GM12878 (cell line): ENCODE results near the gene TEX36. TPM values are rescaled to one million over a fixed set of nuclear protein-coding genes. Genes with fewer than 3 reads are reported as not detected.

ENCODE experiments used
- ATAC-seq: fragments of 200-7000 bp; cut with Tn5 transposase; 3 replicates; pipeline ENCODE4 v1.9.1; 2020; ENCODE audit warnings: mild to moderate bottlenecking, moderate library complexity
- BruUV-seq: library from RNA; stranded (reverse); fragments of 400-500 nt; replicated peaks from 2 replicates; lab custom pipeline; 2021; lab: Mats Ljungman, UMichigan
- CTCF ChIA-PET: fragments of 300-600 bp; sonication (Branson Sonifier 250); formaldehyde crosslinking; extraction: SDS; loops from one replicate; lab custom pipeline; 2021; ENCODE audit warnings: inconsistent platforms; lab: Yijun Ruan, JAX
- POLR2A ChIA-PET: fragments of 350-600 bp; formaldehyde crosslinking; extraction: SDS; loops from one replicate; lab custom pipeline; 2021; ENCODE audit warnings: inconsistent platforms; lab: Charles Lee
- RAD21 ChIA-PET: fragments of 300-600 bp; sonication (Branson Sonifier 250); formaldehyde crosslinking; loops from one replicate; lab custom pipeline; 2023; ENCODE audit warnings: antibody characterized with exemption; ENCODE audit not compliant: unreplicated experiment; lab: Charles Lee
- SMC1A ChIA-PET: fragments of 300-600 bp; sonication (Branson Sonifier 250); formaldehyde crosslinking; loops from one replicate; lab custom pipeline; 2023; ENCODE audit not compliant: unreplicated experiment, uncharacterized antibody; lab: Charles Lee
- DNase-seq: peaks from one replicate; pipeline ENCODE4 v3.0.0-alpha.2; 2011; ENCODE audit warnings: low read depth, low spot score
- FAIRE-seq: peaks from 3 replicates; lab custom pipeline; 2011; peaks lifted over from hg19 to GRCh38; lab: Jason Lieb, UNC
- H2AFZ ChIP-seq: 2 replicates; pipeline ENCODE4 v1.6.0; 2011; ENCODE audit warnings: low read depth, low read length, control low read depth; ENCODE audit not compliant: control insufficient read depth
- H3K27ac ChIP-seq: 2 replicates; pipeline ENCODE4 v1.5.1; 2011; ENCODE audit warnings: control low read depth; ENCODE audit not compliant: control insufficient read depth, insufficient read depth
- H3K27me3 ChIP-seq, 2 experiments: replicated peaks in 1 of 2; 2 replicates each; pipeline versions ENCODE4 v1.6.0 to v1.6.1; 2011; ENCODE audit warnings: low read length in 1 of 2; ENCODE audit not compliant: control insufficient read depth in 2 of 2, insufficient read depth in 2 of 2
- H3K36me3 ChIP-seq, 2 experiments: 2 replicates each; pipeline ENCODE4 v1.5.1; 2011; ENCODE audit warnings: low read length in 1 of 2; ENCODE audit not compliant: control insufficient read depth in 2 of 2, insufficient read depth in 2 of 2
- H3K4me1 ChIP-seq: 2 replicates; pipeline ENCODE4 v1.6.1; 2011; ENCODE audit warnings: mild to moderate bottlenecking, low read length, moderate library complexity, mixed read lengths; ENCODE audit not compliant: control insufficient read depth, insufficient read depth
- H3K4me2 ChIP-seq: 2 replicates; pipeline ENCODE4 v1.6.0; 2011; ENCODE audit warnings: control low read depth; ENCODE audit not compliant: control insufficient read depth, insufficient read depth
- H3K4me3 ChIP-seq: fragments of 200-600 bp; sonication (generic); 2 replicates; pipeline ENCODE4 v1.5.1; 2016
- H3K79me2 ChIP-seq: 2 replicates; pipeline ENCODE4 v1.6.0; 2011; ENCODE audit warnings: low read length; ENCODE audit not compliant: control insufficient read depth, insufficient read depth
- H3K9ac ChIP-seq: 2 replicates; pipeline ENCODE4 v1.8.0; 2011; ENCODE audit warnings: low read length, control low read depth, mixed read lengths; ENCODE audit not compliant: control insufficient read depth, insufficient read depth
- H3K9me3 ChIP-seq: replicated peaks from 3 replicates; pipeline ENCODE4 v1.5.1; 2011; ENCODE audit warnings: mild to moderate bottlenecking, low read length; ENCODE audit not compliant: control insufficient read depth, insufficient read depth
- H4K20me1 ChIP-seq: 2 replicates; pipeline ENCODE4 v1.6.0; 2011; ENCODE audit not compliant: control insufficient read depth, insufficient read depth
- BRCA1 ChIP-seq: IDR thresholded peaks from 2 replicates; pipeline ENCODE4 v1.6.1; 2011; ENCODE audit warnings: low read depth, low read length, improper control_type of control experiment
- CREB1 ChIP-seq: IDR thresholded peaks from 2 replicates; pipeline ENCODE4 v1.6.1; 2012; ENCODE audit warnings: low read depth, mild to moderate bottlenecking, inconsistent platforms
- E2F4 ChIP-seq: IDR thresholded peaks from 2 replicates; pipeline ENCODE4 v1.6.1; 2012; ENCODE audit warnings: low read depth, low read length, improper control_type of control experiment
- HSF1 ChIP-seq: fragments of 150-350 bp; IDR thresholded peaks from 2 replicates; pipeline ENCODE4 v1.6.1; 2014; ENCODE audit warnings: mild to moderate bottlenecking, low read depth, low read length
- KDM1A ChIP-seq: fragments of 200-600 bp; sonication (generic); IDR thresholded peaks from 2 replicates; pipeline ENCODE4 v1.6.1; 2016; ENCODE audit warnings: borderline replicate concordance
- KLF5 ChIP-seq: fragments of 450-650 bp; IDR thresholded peaks from 2 replicates; pipeline ENCODE4 v1.6.1; 2014; ENCODE audit warnings: mild to moderate bottlenecking; ENCODE audit not compliant: partially characterized antibody
- PRDM15 ChIP-seq: fragments of 450-650 bp; formaldehyde crosslinking; IDR thresholded peaks from 2 replicates; pipeline ENCODE4 v1.4.0; 2020; ENCODE audit warnings: mild to moderate bottlenecking, moderate library complexity
- SPI1 ChIP-seq: IDR thresholded peaks from 2 replicates; pipeline ENCODE4 v1.6.1; 2011; ENCODE audit warnings: low read depth, mild to moderate bottlenecking, low read length, moderate library complexity, borderline replicate concordance; ENCODE audit not compliant: insufficient read depth
- SREBF2 ChIP-seq: IDR thresholded peaks from 2 replicates; pipeline ENCODE4 v1.6.1; 2012; ENCODE audit warnings: mild to moderate bottlenecking, low read length
- TAF1 ChIP-seq: IDR thresholded peaks from 2 replicates; pipeline ENCODE4 v1.6.1; 2011; ENCODE audit warnings: mild to moderate bottlenecking, low read depth, low read length, borderline replicate concordance
- ZBTB40 ChIP-seq: fragments of 450-650 bp; IDR thresholded peaks from 2 replicates; pipeline ENCODE4 v1.6.1; 2016; ENCODE audit warnings: mild to moderate bottlenecking, moderate library complexity, borderline replicate concordance
- ZNF622 ChIP-seq: fragments of 450-650 bp; IDR thresholded peaks from 2 replicates; pipeline ENCODE4 v1.6.1; 2017; ENCODE audit warnings: mild to moderate bottlenecking, inconsistent platforms
- WGBS: methylation state at CpG from one replicate; pipeline ENCODE4 v1.1.6; 2016; ENCODE audit warnings: low lambda C conversion rate; ENCODE audit not compliant: insufficient replicate concordance, insufficient coverage; ENCODE audit errors: missing lambda C conversion rate; 5-methylcytosine and 5-hydroxymethylcytosine counted together
- in situ Hi-C: fragments of 300-500 bp; cut with MboI; formaldehyde crosslinking; loops from 9 replicates; pipeline ENCODE4 v1.14.3; 2018; ENCODE audit warnings: mixed read lengths
- intact Hi-C: fragments of 100-400 bp; cut with micrococcal nuclease; formaldehyde crosslinking; loops from one replicate; pipeline ENCODE4 v1.14.2; 2022; ENCODE audit not compliant: unreplicated experiment
- polyA plus RNA-seq, 11 experiments: library from polyadenylated mRNA; depleted of rRNA in 4 of 11; unstranded in 6 of 11; stranded (reverse) in 5 of 11; fragments of >200 nt; fragmentation: Nextera tagmentation in 4 of 11; fragmentation: Illumina TruSeq in 1 of 11; extraction: Ambion mirVana in 4 of 11; extraction: Trizol in 1 of 11; gene quantifications; 1 replicate in 1 of 11; 2 replicates in 10 of 11; pipeline versions ENCODE4 v1.2.1 to v1.2.3, GENCODE V29; 2011 to 2016; ENCODE audit warnings: inconsistent platforms in 2 of 11, missing spikeins in 2 of 11, low read depth in 1 of 11
- total RNA-seq, 4 experiments: library from RNA; depleted of rRNA in 3 of 4; stranded (reverse); fragments of >200 nt in 3 of 4; fragmentation: Illumina TruSeq in 1 of 4; extraction: Trizol in 1 of 4; gene quantifications; 2 replicates each; pipeline versions ENCODE4 v1.2.1 to v1.2.3, GENCODE V29; 2013 to 2021
- TF ChIP-seq, protein P1 (sequence below): fragments of 450-650 bp; IDR thresholded peaks from 2 replicates; pipeline ENCODE4 v1.6.1; 2016; ENCODE audit warnings: mild to moderate bottlenecking

The TEX36 gene
- total and polyA plus RNA-seq, 10 of the 15 experiments (the other 5 are each of a cell fraction or from before 2014, with no cell fraction given): not detected

DNA sequence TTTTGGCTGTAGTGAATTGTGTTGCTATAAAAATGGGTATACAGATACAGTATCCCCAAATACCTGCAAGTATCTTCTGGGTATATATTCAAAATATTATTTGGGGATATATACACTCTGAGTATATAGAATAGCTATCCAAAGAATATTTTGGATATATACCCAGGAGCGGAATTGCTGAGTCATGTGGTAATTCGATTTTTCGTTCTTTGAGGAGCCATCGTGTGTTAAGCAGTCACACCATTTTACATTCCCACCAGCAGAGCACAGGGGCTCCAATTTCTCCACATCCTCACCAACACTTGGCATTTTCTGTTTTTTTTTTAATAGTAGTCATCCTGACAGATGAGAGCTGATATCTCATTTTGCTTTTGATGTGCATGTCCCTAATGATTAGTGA is 61.9 kb downstream of the TEX36 start:
- Histone ChIP-seq H4K20me1 (no peaks in the 10 kb centered on the region), H3K4me1 (no peaks in the 10 kb centered on the region), H3K27me3 (no peaks in the 10 kb centered on the region), H3K4me3 (no peak overlapping the region), H2AFZ (no peak overlapping the region), H3K36me3 (no peaks in the 10 kb centered on the region), H3K27ac (no peak overlapping the region), H3K4me2 (no peak overlapping the region), H3K9me3 (no peaks in the 10 kb centered on the region; the same call in 2 of the 3 replicates), H3K79me2 (no peaks in the 10 kb centered on the region), H3K9ac (no peak overlapping the region)
- WGBS: 74% methylated on average over 4 of the region's 4 CpGs
- ChIA-PET SMC1A (no interaction called here), POLR2A (no interaction called here), RAD21 (no interaction called here), CTCF (interaction anchor here (1.2 kb wide), 1 partner anchor 9 kb away, joined by 5 read pairs; no protein-coding TSS in a partner anchor)
- BruUV-seq: no TSS peak
- no peak for FAIRE-seq
- no peak for DNase-seq
- intact Hi-C loops: no loop called here
- no peak for ATAC-seq
- in situ Hi-C loops: no loop called here
- TF ChIP-seq SPI1 (no peak), TAF1 (no peak), PRDM15 (CRISPR knock-in tag) (no peak), CREB1 (no peak), BRCA1 (no peak), ZBTB40 (no peak), HSF1 (no peak), KDM1A (no peak), E2F4 (no peak), KLF5 (no peak), ZNF622 (no peak), SREBF2 (no peak)
- TF ChIP-seq, protein P1, sequence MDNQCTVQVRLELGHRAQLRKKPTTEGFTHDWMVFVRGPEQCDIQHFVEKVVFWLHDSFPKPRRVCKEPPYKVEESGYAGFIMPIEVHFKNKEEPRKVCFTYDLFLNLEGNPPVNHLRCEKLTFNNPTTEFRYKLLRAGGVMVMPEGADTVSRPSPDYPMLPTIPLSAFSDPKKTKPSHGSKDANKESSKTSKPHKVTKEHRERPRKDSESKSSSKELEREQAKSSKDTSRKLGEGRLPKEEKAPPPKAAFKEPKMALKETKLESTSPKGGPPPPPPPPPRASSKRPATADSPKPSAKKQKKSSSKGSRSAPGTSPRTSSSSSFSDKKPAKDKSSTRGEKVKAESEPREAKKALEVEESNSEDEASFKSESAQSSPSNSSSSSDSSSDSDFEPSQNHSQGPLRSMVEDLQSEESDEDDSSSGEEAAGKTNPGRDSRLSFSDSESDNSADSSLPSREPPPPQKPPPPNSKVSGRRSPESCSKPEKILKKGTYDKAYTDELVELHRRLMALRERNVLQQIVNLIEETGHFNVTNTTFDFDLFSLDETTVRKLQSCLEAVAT: no peak
